Right lobe of liver (tissue), 6 donors: ENCODE results near the gene ADAMTS2. TPM values are rescaled to one million over a fixed set of nuclear protein-coding genes. Genes with fewer than 3 reads are reported as not detected.
A peak's percentile ranks its signal among the peaks of the same experiment; 100 is the strongest.

Experiments
- ATAC-seq, 4 donors: fragments of 200-7000 bp; cut with Tn5 transposase; one replicate each; pipeline ENCODE4 v1.9.1; 2020; ENCODE audit warnings: mild to moderate bottlenecking in 4 of 4, moderate library complexity in 4 of 4
- DNase-seq, 3 donors: peaks; one replicate each; pipeline ENCODE4 v3.0.0-alpha.2; 2020
- H3K27ac ChIP-seq, 3 donors: fragments of 200-600 bp; one replicate each; pipeline ENCODE4 v1.8.0; 2022
- H3K27me3 ChIP-seq, 2 donors: fragments of 200-600 bp; one replicate each; pipeline ENCODE4 v1.8.0; 2022
- H3K36me3 ChIP-seq, 4 donors: fragments of 200-600 bp; sonication (generic) in 1 of 4; one replicate each; pipeline versions ENCODE4 v1.5.1 to v1.8.0; 2017 to 2022; ENCODE audit warnings: control low read depth in 1 of 4
- H3K4me1 ChIP-seq, 4 donors: fragments of 200-600 bp; sonication (generic) in 1 of 4; one replicate each; pipeline versions ENCODE4 v1.5.1 to v1.8.0; 2017 to 2022; ENCODE audit warnings: control low read depth in 1 of 4
- H3K4me3 ChIP-seq, 3 donors: fragments of 200-600 bp; one replicate each; pipeline ENCODE4 v1.8.0; 2022
- H3K9me3 ChIP-seq, 4 donors: fragments of 200-600 bp; sonication (generic) in 1 of 4; one replicate each; pipeline versions ENCODE4 v1.5.1 to v1.8.0; 2017 to 2022; ENCODE audit warnings: control low read depth in 1 of 4
- CTCF ChIP-seq, 4 donors: fragments of 200-600 bp in 3 of 4; fragments of 450-650 bp in 1 of 4; IDR thresholded peaks; one replicate each; pipeline versions ENCODE4 v1.5.1 to v1.8.0; 2016 to 2022; ENCODE audit warnings: antibody characterized with exemption in 4 of 4, mild to moderate bottlenecking in 2 of 4
- POLR2A ChIP-seq: fragments of 450-650 bp; IDR thresholded peaks from one replicate; pipeline ENCODE4 v1.6.1; 2017; ENCODE audit warnings: antibody characterized with exemption, mild to moderate bottlenecking
- WGBS: methylation state at CpG from one replicate; pipeline ENCODE4 v1.1.6; 2018; ENCODE audit warnings: low coverage, low lambda C conversion rate; ENCODE audit not compliant: insufficient coverage; ENCODE audit errors: missing lambda C conversion rate; 5-methylcytosine and 5-hydroxymethylcytosine counted together
- intact Hi-C, 2 donors: fragments of 100-400 bp; cut with DNase I; formaldehyde crosslinking; loops; one replicate each; pipeline versions ENCODE4 v1.11.2 to v1.14.1; 2022
- total RNA-seq, 6 experiments: library from RNA; depleted of rRNA in 2 of 6; stranded (reverse); fragments of >200 nt in 2 of 6; fragmentation: NEBNext Ultra II Directional in 3 of 6; extraction: Animal tissue kit (Norgen Biotek cat#: 25700) in 3 of 6; gene quantifications; one replicate each; pipeline versions ENCODE4 v1.1.0 to v1.2.4, GENCODE V29; 2016 to 2023
- donor health status: DM: no; HTN: yes; CAD: no.
- donor health status: DM: no; HTN: no; CAD: no.
- donor health status: DM: no; HTN: no; CAD: no.
- donor health status: DM: no; HTN: yes; CAD: no.
- donor health status: DM: no; HTN: yes; CAD: no.

Gene ADAMTS2
- total RNA-seq, 6 experiments from 2014 or later, result 6.3 to 18.9 (median 13.5) TPM

- TF ChIP-seq POLR2A (no peak), CTCF (IDR thresholded peaks at IDR 0.05) (no peak)
- peaks cover 0 to 8% (median 0%) of the 10 kb centered on the region in 4 donors for H3K4me1 ChIP-seq
- WGBS, result 24% methylated on average over 3 of the region's 6 CpGs
- no peak overlapping the region for H3K27ac ChIP-seq
- no peaks in the 10 kb centered on the region for H3K36me3 ChIP-seq
- no peaks in the 10 kb centered on the region for H3K27me3 ChIP-seq
- ATAC-seq (no peak), DNase-seq (peak in 2 of 3 donors; percentile 15 to 23)
- intact Hi-C loops, result loop anchor here (5.0 kb wide), 2 partner anchors 324 to 329 kb away; no protein-coding TSS in a partner anchor
- H3K4me3 ChIP-seq, result no peak overlapping the region
- no peaks in the 10 kb centered on the region for H3K9me3 ChIP-seq
Measured at GRCh38 chr5:179168664-179169063, 176.6 kb downstream of the ADAMTS2 start.

- H3K4me3 ChIP-seq, result no peak overlapping the region
- no peak for ATAC-seq
Measured at GRCh38 chr5:179167871-179168451, 177.3 kb downstream of the ADAMTS2 start.

GRCh38 chr5:179166886-179167841, 178.1 kb downstream of the ADAMTS2 start:
- H3K36me3 ChIP-seq, result no peaks in the 10 kb centered on the region
- 21% methylated on average over 18 of the region's 67 CpGs for WGBS
- TF ChIP-seq POLR2A (no peak), CTCF (IDR thresholded peaks at IDR 0.05) (peak; percentile 74 to 98 (median 88))
- peak overlapping the region in 1 of 3 donors; percentile 1 for H3K4me3 ChIP-seq
- DNase-seq (peak; percentile 52 to 54 (median 54)), ATAC-seq (peak; percentile 67 to 86 (median 76))
- H3K9me3 ChIP-seq, result no peaks in the 10 kb centered on the region
- peaks cover 0 to 8% (median 0%) of the 10 kb centered on the region in 4 donors for H3K4me1 ChIP-seq
- no peaks in the 10 kb centered on the region for H3K27me3 ChIP-seq
- no peak overlapping the region for H3K27ac ChIP-seq
- intact Hi-C loops, result loop anchor here (5.0 kb wide), 2 partner anchors 325 to 330 kb away; no protein-coding TSS in a partner anchor

More at GRCh38 chr5:179167871-179168451, 177.3 kb downstream of the ADAMTS2 start:
- Histone ChIP-seq H3K4me1 (peaks cover 0 to 8% (median 0%) of the 10 kb centered on the region in 4 donors), H3K27me3 (no peaks in the 10 kb centered on the region), H3K36me3 (no peaks in the 10 kb centered on the region), H3K9me3 (no peaks in the 10 kb centered on the region), H3K27ac (no peak overlapping the region)
- intact Hi-C loops, result loop anchor here (5.0 kb wide), 2 partner anchors 324 to 329 kb away; no protein-coding TSS in a partner anchor
- WGBS, result no CpG with 5 or more reads among the region's 12 CpGs
- peak in 2 of 3 donors; percentile 42 to 55 for DNase-seq
- TF ChIP-seq POLR2A (no peak), CTCF (IDR thresholded peaks at IDR 0.05) (no peak)

GRCh38 chr5:179166171-179166885, 178.9 kb downstream of the ADAMTS2 start:
- H3K36me3 ChIP-seq, result no peaks in the 10 kb centered on the region
- no peaks in the 10 kb centered on the region for H3K9me3 ChIP-seq
- no peak overlapping the region for H3K27ac ChIP-seq
- H3K27me3 ChIP-seq, result no peaks in the 10 kb centered on the region
- TF ChIP-seq CTCF (IDR thresholded peaks at IDR 0.05), result no peak
- TF ChIP-seq POLR2A, result no peak
- DNase-seq, result peak in 2 of 3 donors; percentile 40 to 42
- 68% methylated on average over 3 of the region's 22 CpGs for WGBS
- H3K4me1 ChIP-seq, result peaks cover 0 to 8% (median 0%) of the 10 kb centered on the region in 4 donors
- ATAC-seq, result no peak
- H3K4me3 ChIP-seq, result no peak overlapping the region
- intact Hi-C loops, result loop anchor here (5.0 kb wide), 2 partner anchors 326 to 331 kb away; no protein-coding TSS in a partner anchor
